ENCODE data around the gene FLVCR2. TPM values are rescaled to one million over a fixed set of nuclear protein-coding genes. Genes with fewer than 3 reads are reported as not detected.
"Not testable (repeated sequence)": the region's sequence is repeated elsewhere in the genome, so short reads cannot be mapped to it uniquely, and the experiment has no call there.

FLVCR2 gene
- total and polyA plus RNA-seq, 2 donors from 2014 or later, result 7.1 to 17.0 TPM

GRCh38 chr14:75690010-75690409 lies 111.6 kb downstream of the FLVCR2 start:
- Histone ChIP-seq H3K36me3 (ENCODE audit: control insufficient read depth in 2 of 3, insufficient read depth in 3 of 3, low read length in 3 of 3) (peaks cover 4 to 19% (median 8%) of the 10 kb centered on the region in 3 donors), H3K4me3 (ENCODE audit: low read length in 3 of 3) (no peak overlapping the region), H3K27me3 (ENCODE audit: control insufficient read depth, insufficient read depth, low read length) (no peaks in the 10 kb centered on the region), H3K27ac (ENCODE audit: low read depth in 2 of 2, low read length in 2 of 2) (no peak overlapping the region), H3K9me3 (ENCODE audit: control insufficient read depth in 2 of 3, insufficient read depth in 1 of 3, low read length in 3 of 3) (no peaks in the 10 kb centered on the region), H3K4me1 (ENCODE audit: control insufficient read depth in 2 of 3, insufficient read depth in 2 of 3, low read depth in 1 of 3, low read length in 3 of 3) (peaks cover 0 to 4% (median 0%) of the 10 kb centered on the region in 3 donors), H3K9ac (ENCODE audit: low read length in 3 of 3) (no peak overlapping the region)
- FAIRE-seq (no peak), DNase-seq (no peak)
- intact Hi-C loops (cut with DNase I), result no loop called here
- TF ChIP-seq CTCF (IDR thresholded peaks at IDR 0.05; ENCODE audit: borderline replicate concordance, extremely low read depth, insufficient read depth), result no peak

- DNase-seq; H3K4me1 ChIP-seq (ENCODE audit: control insufficient read depth in 2 of 3, insufficient read depth in 2 of 3, low read depth in 1 of 3, low read length in 3 of 3); FAIRE-seq; H3K27me3 ChIP-seq (ENCODE audit: control insufficient read depth, insufficient read depth, low read length); H3K9me3 ChIP-seq (ENCODE audit: control insufficient read depth in 2 of 3, insufficient read depth in 1 of 3, low read length in 3 of 3); H3K27ac ChIP-seq (ENCODE audit: low read depth in 2 of 2, low read length in 2 of 2); H3K4me3 ChIP-seq (ENCODE audit: low read length in 3 of 3); H3K9ac ChIP-seq (ENCODE audit: low read length in 3 of 3); intact Hi-C loops (cut with DNase I): not testable (repeated sequence)
- H3K36me3 ChIP-seq (ENCODE audit: control insufficient read depth in 2 of 3, insufficient read depth in 3 of 3, low read length in 3 of 3), result peaks cover 7 to 27% (median 13%) of the 10 kb centered on the region in 3 donors
These were observed 116.6 kb downstream of the FLVCR2 start for GRCh38 chr14:75695025-75695424.

GRCh38 chr14:75697386-75697785 lies 119.0 kb downstream of the FLVCR2 start:
- Histone ChIP-seq H3K27me3 (ENCODE audit: control insufficient read depth, insufficient read depth, low read length) (no peaks in the 10 kb centered on the region), H3K4me3 (ENCODE audit: low read length in 3 of 3) (no peak overlapping the region), H3K36me3 (ENCODE audit: control insufficient read depth in 2 of 3, insufficient read depth in 3 of 3, low read length in 3 of 3) (peaks cover 4 to 12% (median 9%) of the 10 kb centered on the region in 3 donors), H3K9me3 (ENCODE audit: control insufficient read depth in 2 of 3, insufficient read depth in 1 of 3, low read length in 3 of 3) (no peaks in the 10 kb centered on the region), H3K4me1 (ENCODE audit: control insufficient read depth in 2 of 3, insufficient read depth in 2 of 3, low read depth in 1 of 3, low read length in 3 of 3) (no peaks in the 10 kb centered on the region), H3K9ac (ENCODE audit: low read length in 3 of 3) (no peak overlapping the region), H3K27ac (ENCODE audit: low read depth in 2 of 2, low read length in 2 of 2) (no peak overlapping the region)
- DNase-seq (no peak), FAIRE-seq (no peak)
- no peak for TF ChIP-seq CTCF (IDR thresholded peaks at IDR 0.05; ENCODE audit: borderline replicate concordance, extremely low read depth, insufficient read depth)
- intact Hi-C loops (cut with DNase I), result no loop called here

Other genes with a start within 250 kb of the FLVCR2 start
- 33.4 TPM for gene JDP2, start 150.6 kb upstream of the FLVCR2 start, total RNA-seq
- 20.1 TPM for gene JDP2, start 150.6 kb upstream of the FLVCR2 start, polyA plus RNA-seq (ENCODE audit: insufficient read depth, low read depth, low replicate concordance)
- gene BATF, start 56.2 kb upstream of the FLVCR2 start, total RNA-seq, result 3.7 TPM
- 1.6 TPM for gene BATF, start 56.2 kb upstream of the FLVCR2 start, polyA plus RNA-seq (ENCODE audit: insufficient read depth, low read depth, low replicate concordance)
- 17.9 TPM for gene ERG28, start 82.3 kb downstream of the FLVCR2 start, total RNA-seq
- 34.8 TPM for gene ERG28, start 82.3 kb downstream of the FLVCR2 start, polyA plus RNA-seq (ENCODE audit: insufficient read depth, low read depth, low replicate concordance)
- 37.2 TPM for gene TTLL5, start 82.6 kb downstream of the FLVCR2 start, total RNA-seq
- gene TTLL5, start 82.6 kb downstream of the FLVCR2 start, polyA plus RNA-seq (ENCODE audit: insufficient read depth, low read depth, low replicate concordance), result 16.8 TPM